Measurements from ENCODE around the gene ABCA2. TPM values are rescaled to one million over a fixed set of nuclear protein-coding genes. Genes with fewer than 3 reads are reported as not detected.

ABCA2 gene
- total RNA-seq, 1 experiment from 2014 or later: 114 TPM

GRCh38 chr9:137040568-137040967 is 12.5 kb upstream of the ABCA2 start (continued):
- TF ChIP-seq ZBTB33 (IDR thresholded peaks at IDR 0.05; ENCODE audit: extremely low read depth, insufficient replicate concordance, low read length) (no peak), ELF1 (IDR thresholded peaks at IDR 0.05; ENCODE audit: borderline replicate concordance, low read depth) (no peak), CTCF (IDR thresholded peaks at IDR 0.05 in 2 of 3, conservative IDR thresholded peaks at IDR 0.05 in 1 of 3; ENCODE audit: borderline replicate concordance in 1 of 3, insufficient read depth in 1 of 3, low read depth in 2 of 3, low read length in 2 of 3) (no peak)

- DNase-seq (ENCODE audit: low read depth, low spot score): no peak
- no peak for TF ChIP-seq POLR2A (IDR thresholded peaks at IDR 0.05; ENCODE audit: borderline replicate concordance, extremely low read depth, insufficient read depth, insufficient read length)
- no peak for TF ChIP-seq ZBTB33 (IDR thresholded peaks at IDR 0.05; ENCODE audit: extremely low read depth, insufficient replicate concordance, low read length)
- TF ChIP-seq RAD21 (IDR thresholded peaks at IDR 0.05; ENCODE audit: low read depth): no peak
- no peak for TF ChIP-seq SRF (IDR thresholded peaks at IDR 0.05; ENCODE audit: low read depth)
- TF ChIP-seq EZH2 (IDR thresholded peaks at IDR 0.05): no peak
- no peaks in the 10 kb centered on the region for H3K27me3 ChIP-seq (ENCODE audit: insufficient read depth, low read length)
- no peak overlapping the region for H3K4me3 ChIP-seq (replicated peaks in 1 of 2; ENCODE audit: low read depth in 1 of 2, low read length in 2 of 2)
- H3K36me3 ChIP-seq (ENCODE audit: control insufficient read depth in 1 of 2, insufficient read depth in 2 of 2, low read length in 2 of 2): peaks cover 3 to 7% of the 10 kb centered on the region in 2 experiments; a peak in 2 of 4 replicates
- H3K4me2 ChIP-seq (ENCODE audit: low read length): no peak overlapping the region
- TSS peak; percentile 30 for BruUV-seq (replicated peaks)
- ChIA-PET RAD21 (ENCODE audit: low non-redundant PET in 1 of 2, low total read pairs in 2 of 2, uncharacterized antibody in 2 of 2, unreplicated experiment in 2 of 2) (no interaction called here), CTCF (interaction anchor here (1.4 kb wide), 1 partner anchor 11 kb away, joined by 5 read pairs; no protein-coding TSS in a partner anchor), POLR2A (no interaction called here)
- H2AFZ ChIP-seq (ENCODE audit: low read depth, low read length, poor library complexity, severe bottlenecking): no peak overlapping the region
- ATAC-seq: no peak
- H3K4me1 ChIP-seq (ENCODE audit: control insufficient read depth in 1 of 2, insufficient read depth in 2 of 2, low read length in 2 of 2): peaks cover 14 to 24% of the 10 kb centered on the region in 2 experiments
- no peaks in the 10 kb centered on the region for H3K9me3 ChIP-seq (ENCODE audit: control insufficient read depth in 1 of 2, insufficient read depth in 1 of 2, low read depth in 1 of 2, low read length in 2 of 2)
- H3K9ac ChIP-seq (ENCODE audit: low read length): no peak overlapping the region
- peaks cover 16% of the 10 kb centered on the region; the same call in 1 of the 2 replicates for H3K79me2 ChIP-seq (ENCODE audit: insufficient read depth, low read length)
- H3K27ac ChIP-seq (ENCODE audit: low read depth, low read length): no peak overlapping the region
- H4K20me1 ChIP-seq (ENCODE audit: insufficient read depth): no peaks in the 10 kb centered on the region
- intact Hi-C loops (cut with micrococcal nuclease): loop anchor here (5.0 kb wide), 1 partner anchor 197 kb away; the partner anchor contains the start of gene AJM1
- H3K9me2 ChIP-seq (ENCODE audit: insufficient read depth): no peaks in the 10 kb centered on the region
These were observed 11.8 kb upstream of the ABCA2 start for GRCh38 chr9:137039611-137040366.

Measured in HCT116 (cell line).